Fibroblast of mammary gland (primary cell): Measurements from ENCODE around the gene COPZ1.
A peak's percentile ranks its signal among the peaks of the same experiment; 100 is the strongest.

Experiments used
- DNase-seq: peaks from one replicate; pipeline ENCODE4 v3.0.0-alpha.2; 2010; ENCODE audit warnings: low read depth
- H3K4me3 ChIP-seq: 2 replicates; pipeline ENCODE4 v1.5.1; 2011; ENCODE audit warnings: low read depth, mild to moderate bottlenecking, low read length, moderate library complexity; ENCODE audit not compliant: control insufficient read depth
- CTCF ChIP-seq: conservative IDR thresholded peaks from 2 replicates; pipeline ENCODE4 v1.5.1; 2011; ENCODE audit warnings: low read depth, low read length, inconsistent platforms; ENCODE audit not compliant: control insufficient read depth, insufficient read depth

The COPZ1 gene

GRCh38 chr12:54356951-54357356 lies 32.0 kb downstream of the COPZ1 start:
- no peak overlapping the region for H3K4me3 ChIP-seq
- DNase-seq, result no peak
- TF ChIP-seq CTCF, result no peak

- no peak for TF ChIP-seq CTCF
- no peak for DNase-seq
- H3K4me3 ChIP-seq, result no peak overlapping the region
These were observed 32.7 kb downstream of the COPZ1 start for GRCh38 chr12:54357506-54358190.

GRCh38 chr12:54358191-54358944 lies 33.4 kb downstream of the COPZ1 start:
- peak; percentile 35 for DNase-seq
- TF ChIP-seq CTCF, result no peak

GRCh38 chr12:54358945-54359761 lies 34.2 kb downstream of the COPZ1 start:
- no peak for TF ChIP-seq CTCF
- peak overlapping the region; percentile 62 for H3K4me3 ChIP-seq

More at GRCh38 chr12:54358191-54358944, 33.4 kb downstream of the COPZ1 start:
- H3K4me3 ChIP-seq, result peak overlapping the region; percentile 62

GRCh38 chr12:54359762-54360351 lies 34.9 kb downstream of the COPZ1 start:
- no peak for TF ChIP-seq CTCF
- H3K4me3 ChIP-seq, result peak overlapping the region; percentile 62
- DNase-seq, result no peak

More at GRCh38 chr12:54358945-54359761, 34.2 kb downstream of the COPZ1 start:
- peak; percentile 99 for DNase-seq
